Panc1 (cell line): ENCODE data around the gene GMDS.

ENCODE experiments used
- TF ChIP-seq, protein P1 (sequence below): fragments of 450-650 bp; IDR thresholded peaks from 2 replicates; pipeline ENCODE4 v1.5.1; 2017; ENCODE audit warnings: mild to moderate bottlenecking
- TF ChIP-seq, protein P2 (sequence below), 2 experiments: IDR thresholded peaks; 2 replicates each; pipeline ENCODE4 v1.6.1; 2011 to 2012; ENCODE audit warnings: low read depth in 2 of 2, control low read depth in 1 of 2, low read length in 1 of 2, mild to moderate bottlenecking in 1 of 2, moderate library complexity in 1 of 2; ENCODE audit not compliant: insufficient read depth in 1 of 2

DNA sequence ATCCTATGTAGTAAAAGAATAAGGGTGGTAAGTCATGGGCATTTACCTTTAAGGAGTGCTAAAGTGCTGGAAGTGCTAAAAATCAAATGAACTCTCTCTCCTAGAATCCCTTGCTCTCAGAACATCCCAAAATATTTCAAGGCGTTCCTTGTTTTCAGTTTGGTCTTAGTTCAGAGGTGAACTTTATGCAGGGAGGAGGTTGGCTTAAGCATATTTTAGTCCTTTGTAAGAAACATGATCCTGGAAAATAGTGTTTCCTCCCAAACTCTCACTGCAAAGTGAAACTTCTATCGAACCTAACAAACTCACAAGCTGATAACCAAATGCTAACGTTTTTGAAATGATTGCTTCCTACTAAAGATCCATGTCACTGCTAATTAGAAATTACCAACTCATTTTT, 404.3 kb downstream of the GMDS start:
- TF ChIP-seq, protein P1, sequence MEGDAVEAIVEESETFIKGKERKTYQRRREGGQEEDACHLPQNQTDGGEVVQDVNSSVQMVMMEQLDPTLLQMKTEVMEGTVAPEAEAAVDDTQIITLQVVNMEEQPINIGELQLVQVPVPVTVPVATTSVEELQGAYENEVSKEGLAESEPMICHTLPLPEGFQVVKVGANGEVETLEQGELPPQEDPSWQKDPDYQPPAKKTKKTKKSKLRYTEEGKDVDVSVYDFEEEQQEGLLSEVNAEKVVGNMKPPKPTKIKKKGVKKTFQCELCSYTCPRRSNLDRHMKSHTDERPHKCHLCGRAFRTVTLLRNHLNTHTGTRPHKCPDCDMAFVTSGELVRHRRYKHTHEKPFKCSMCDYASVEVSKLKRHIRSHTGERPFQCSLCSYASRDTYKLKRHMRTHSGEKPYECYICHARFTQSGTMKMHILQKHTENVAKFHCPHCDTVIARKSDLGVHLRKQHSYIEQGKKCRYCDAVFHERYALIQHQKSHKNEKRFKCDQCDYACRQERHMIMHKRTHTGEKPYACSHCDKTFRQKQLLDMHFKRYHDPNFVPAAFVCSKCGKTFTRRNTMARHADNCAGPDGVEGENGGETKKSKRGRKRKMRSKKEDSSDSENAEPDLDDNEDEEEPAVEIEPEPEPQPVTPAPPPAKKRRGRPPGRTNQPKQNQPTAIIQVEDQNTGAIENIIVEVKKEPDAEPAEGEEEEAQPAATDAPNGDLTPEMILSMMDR, result no peak
- TF ChIP-seq, protein P2, sequence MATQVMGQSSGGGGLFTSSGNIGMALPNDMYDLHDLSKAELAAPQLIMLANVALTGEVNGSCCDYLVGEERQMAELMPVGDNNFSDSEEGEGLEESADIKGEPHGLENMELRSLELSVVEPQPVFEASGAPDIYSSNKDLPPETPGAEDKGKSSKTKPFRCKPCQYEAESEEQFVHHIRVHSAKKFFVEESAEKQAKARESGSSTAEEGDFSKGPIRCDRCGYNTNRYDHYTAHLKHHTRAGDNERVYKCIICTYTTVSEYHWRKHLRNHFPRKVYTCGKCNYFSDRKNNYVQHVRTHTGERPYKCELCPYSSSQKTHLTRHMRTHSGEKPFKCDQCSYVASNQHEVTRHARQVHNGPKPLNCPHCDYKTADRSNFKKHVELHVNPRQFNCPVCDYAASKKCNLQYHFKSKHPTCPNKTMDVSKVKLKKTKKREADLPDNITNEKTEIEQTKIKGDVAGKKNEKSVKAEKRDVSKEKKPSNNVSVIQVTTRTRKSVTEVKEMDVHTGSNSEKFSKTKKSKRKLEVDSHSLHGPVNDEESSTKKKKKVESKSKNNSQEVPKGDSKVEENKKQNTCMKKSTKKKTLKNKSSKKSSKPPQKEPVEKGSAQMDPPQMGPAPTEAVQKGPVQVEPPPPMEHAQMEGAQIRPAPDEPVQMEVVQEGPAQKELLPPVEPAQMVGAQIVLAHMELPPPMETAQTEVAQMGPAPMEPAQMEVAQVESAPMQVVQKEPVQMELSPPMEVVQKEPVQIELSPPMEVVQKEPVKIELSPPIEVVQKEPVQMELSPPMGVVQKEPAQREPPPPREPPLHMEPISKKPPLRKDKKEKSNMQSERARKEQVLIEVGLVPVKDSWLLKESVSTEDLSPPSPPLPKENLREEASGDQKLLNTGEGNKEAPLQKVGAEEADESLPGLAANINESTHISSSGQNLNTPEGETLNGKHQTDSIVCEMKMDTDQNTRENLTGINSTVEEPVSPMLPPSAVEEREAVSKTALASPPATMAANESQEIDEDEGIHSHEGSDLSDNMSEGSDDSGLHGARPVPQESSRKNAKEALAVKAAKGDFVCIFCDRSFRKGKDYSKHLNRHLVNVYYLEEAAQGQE (IDR thresholded peaks at IDR 0.05; ENCODE audit: insufficient read depth in 1 of 2, low read depth in 2 of 2, low read length in 1 of 2), result no peak
